DOHH2 (cell line): ENCODE data around the gene TNNC2.

Experiments
- CTCF ChIP-seq: fragments of 200-600 bp; sonication (generic); IDR thresholded peaks from one replicate; pipeline ENCODE4 v1.5.1; 2014; ENCODE audit warnings: antibody characterized with exemption, mild to moderate bottlenecking, low read depth, low read length; ENCODE audit not compliant: poor library complexity, severe bottlenecking
- EZH2phosphoT487 ChIP-seq: fragments of 200-600 bp; sonication (generic); IDR thresholded peaks from 2 replicates; pipeline ENCODE4 v1.6.1; 2017; ENCODE audit warnings: borderline replicate concordance, mild to moderate bottlenecking, antibody characterized with exemption, low read length, moderate library complexity, mixed read lengths

- TF ChIP-seq CTCF (no peak), EZH2phosphoT487 (no peak)
Observed at GRCh38 chr20:45818239-45818638, 8.9 kb downstream of the TNNC2 start.
